ENCODE measurements around the gene CCSER1.

CCSER1 gene

GRCh38 chr4:90105274-90105673 is 21.9 kb upstream of the CCSER1 start:
- no peaks in the 10 kb centered on the region for H3K36me3 ChIP-seq (ENCODE audit: control insufficient read depth, low read length)
- no peak for TF ChIP-seq CTCF (IDR thresholded peaks at IDR 0.05; ENCODE audit: low read depth, low read length, poor library complexity, severe bottlenecking)
- no peak for TF ChIP-seq EZH2phosphoT487 (IDR thresholded peaks at IDR 0.05; ENCODE audit: borderline replicate concordance, low read length)

GRCh38 chr4:90112715-90113114 is 14.5 kb upstream of the CCSER1 start:
- no peak overlapping the region for H3K4me2 ChIP-seq (ENCODE audit: low read length)
- H3K4me1 ChIP-seq (ENCODE audit: control insufficient read depth, low read length), result no peaks in the 10 kb centered on the region
- H3K27ac ChIP-seq (ENCODE audit: low read depth, low read length), result no peak overlapping the region
- no peaks in the 10 kb centered on the region for H3K27me3 ChIP-seq (ENCODE audit: control insufficient read depth, low read length)
- no peak for TF ChIP-seq CTCF (IDR thresholded peaks at IDR 0.05; ENCODE audit: low read depth, low read length, poor library complexity, severe bottlenecking)
- no peak for TF ChIP-seq EZH2phosphoT487 (IDR thresholded peaks at IDR 0.05; ENCODE audit: borderline replicate concordance, low read length)
- no peak overlapping the region for H3K4me3 ChIP-seq (ENCODE audit: low read length)
- H3F3A ChIP-seq (ENCODE audit: control insufficient read depth, insufficient read depth), result no peaks in the 10 kb centered on the region
- no peaks in the 10 kb centered on the region for H3K9me2 ChIP-seq (replicated peaks; ENCODE audit: control insufficient read depth, low read length)
- H3K79me2 ChIP-seq (ENCODE audit: control insufficient read depth, low read length), result no peaks in the 10 kb centered on the region
- H4K20me1 ChIP-seq (ENCODE audit: control insufficient read depth, insufficient read depth, low read depth, low read length), result no peaks in the 10 kb centered on the region
- no peaks in the 10 kb centered on the region for H3K9me3 ChIP-seq (ENCODE audit: control insufficient read depth, insufficient read depth, low read length)
- H3K36me3 ChIP-seq (ENCODE audit: control insufficient read depth, low read length), result no peaks in the 10 kb centered on the region

More at GRCh38 chr4:90105274-90105673, 21.9 kb upstream of the CCSER1 start:
- Histone ChIP-seq H4K20me1 (ENCODE audit: control insufficient read depth, insufficient read depth, low read depth, low read length) (no peaks in the 10 kb centered on the region), H3K9me2 (replicated peaks; ENCODE audit: control insufficient read depth, low read length) (no peaks in the 10 kb centered on the region), H3K4me1 (ENCODE audit: control insufficient read depth, low read length) (no peaks in the 10 kb centered on the region), H3K79me2 (ENCODE audit: control insufficient read depth, low read length) (no peaks in the 10 kb centered on the region), H3K9me3 (ENCODE audit: control insufficient read depth, insufficient read depth, low read length) (no peaks in the 10 kb centered on the region), H3F3A (ENCODE audit: control insufficient read depth, insufficient read depth) (no peaks in the 10 kb centered on the region), H3K4me2 (ENCODE audit: low read length) (no peak overlapping the region), H3K27me3 (ENCODE audit: control insufficient read depth, low read length) (no peaks in the 10 kb centered on the region), H3K4me3 (ENCODE audit: low read length) (no peak overlapping the region), H3K27ac (ENCODE audit: low read depth, low read length) (no peak overlapping the region)

GRCh38 chr4:90113881-90114457 is 13.2 kb upstream of the CCSER1 start:
- no peaks in the 10 kb centered on the region for H3K9me3 ChIP-seq (ENCODE audit: control insufficient read depth, insufficient read depth, low read length)
- no peak overlapping the region for H3K27ac ChIP-seq (ENCODE audit: low read depth, low read length)
- no peak overlapping the region for H3K4me2 ChIP-seq (ENCODE audit: low read length)
- no peaks in the 10 kb centered on the region for H4K20me1 ChIP-seq (ENCODE audit: control insufficient read depth, insufficient read depth, low read depth, low read length)
- no peak overlapping the region for H3K4me3 ChIP-seq (ENCODE audit: low read length)
- no peaks in the 10 kb centered on the region for H3F3A ChIP-seq (ENCODE audit: control insufficient read depth, insufficient read depth)
- no peaks in the 10 kb centered on the region for H3K79me2 ChIP-seq (ENCODE audit: control insufficient read depth, low read length)
- no peaks in the 10 kb centered on the region for H3K27me3 ChIP-seq (ENCODE audit: control insufficient read depth, low read length)
- no peaks in the 10 kb centered on the region for H3K36me3 ChIP-seq (ENCODE audit: control insufficient read depth, low read length)
- no peaks in the 10 kb centered on the region for H3K9me2 ChIP-seq (replicated peaks; ENCODE audit: control insufficient read depth, low read length)
- no peak for TF ChIP-seq CTCF (IDR thresholded peaks at IDR 0.05; ENCODE audit: low read depth, low read length, poor library complexity, severe bottlenecking)
- no peak for TF ChIP-seq EZH2phosphoT487 (IDR thresholded peaks at IDR 0.05; ENCODE audit: borderline replicate concordance, low read length)
- no peaks in the 10 kb centered on the region for H3K4me1 ChIP-seq (ENCODE audit: control insufficient read depth, low read length)
